SU-DHL-6 (cell line): ENCODE results near the gene SHISA5.
"Not testable (repeated sequence)": the region's sequence is repeated elsewhere in the genome, so short reads cannot be mapped to it uniquely, and the experiment has no call there.

ENCODE experiments used
- H2AFZ ChIP-seq: fragments of 200-600 bp; sonication (generic); 2 replicates; pipeline ENCODE4 v1.6.1; 2014; ENCODE audit warnings: low read depth, mild to moderate bottlenecking, moderate library complexity, mixed read lengths, antibody characterized with exemption, low read length; ENCODE audit not compliant: severe bottlenecking
- H3F3A ChIP-seq: fragments of 200-600 bp; shearing (Covaris generic); 2 replicates; pipeline ENCODE4 v1.6.0; 2016; ENCODE audit warnings: antibody characterized with exemption, mild to moderate bottlenecking; ENCODE audit not compliant: insufficient read depth
- H3K27ac ChIP-seq: fragments of 200-600 bp; sonication (generic); 2 replicates; pipeline ENCODE4 v1.5.1; 2016; ENCODE audit warnings: low read depth, mild to moderate bottlenecking, low read length, moderate library complexity, mixed read lengths
- H3K27me3 ChIP-seq: fragments of 200-600 bp; sonication (generic), shearing (Covaris generic); 2 replicates; pipeline ENCODE4 v1.6.0; 2014; ENCODE audit warnings: mild to moderate bottlenecking, low read length
- H3K36me3 ChIP-seq: fragments of 200-600 bp; sonication (generic); 2 replicates; pipeline ENCODE4 v1.6.1; 2014; ENCODE audit warnings: mild to moderate bottlenecking, low read length, mixed read lengths
- H3K4me2 ChIP-seq: fragments of 300-600, 200-600 bp; shearing (Covaris generic), sonication (generic); 2 replicates; pipeline ENCODE4 v1.6.0; 2014; ENCODE audit warnings: low read length, low read depth, mild to moderate bottlenecking; ENCODE audit not compliant: poor library complexity, severe bottlenecking
- H3K4me3 ChIP-seq: fragments of 200-600 bp; sonication (generic); 2 replicates; pipeline ENCODE4 v1.5.1; 2014; ENCODE audit warnings: antibody characterized with exemption, low read length, mild to moderate bottlenecking, mixed read lengths; ENCODE audit not compliant: insufficient read depth, poor library complexity, severe bottlenecking
- H3K79me2 ChIP-seq: fragments of 200-600 bp; sonication (generic); 2 replicates; pipeline ENCODE4 v1.6.1; 2014; ENCODE audit warnings: mild to moderate bottlenecking, low read length, moderate library complexity; ENCODE audit not compliant: insufficient read depth
- H3K9ac ChIP-seq: fragments of 200-600 bp; sonication (generic); 2 replicates; pipeline ENCODE4 v1.7.0; 2014; ENCODE audit warnings: mild to moderate bottlenecking, low read length
- H3K9me2 ChIP-seq: fragments of 200-600 bp; sonication (generic); replicated peaks from 2 replicates; pipeline ENCODE4 v1.6.1; 2014; ENCODE audit warnings: low read length; ENCODE audit not compliant: insufficient read depth
- H3K9me3 ChIP-seq: fragments of 200-600 bp; sonication (generic); 2 replicates; pipeline ENCODE4 v1.6.1; 2014; ENCODE audit warnings: low read length, mixed read lengths; ENCODE audit not compliant: insufficient read depth
- H4K20me1 ChIP-seq: fragments of 200-600 bp; sonication (generic); 2 replicates; pipeline ENCODE4 v1.6.1; 2014; ENCODE audit warnings: low read depth, mild to moderate bottlenecking, antibody characterized with exemption, low read length, moderate library complexity, mixed read lengths
- CTCF ChIP-seq: fragments of 200-600 bp; sonication (generic); IDR thresholded peaks from one replicate; pipeline ENCODE4 v1.5.1; 2017; ENCODE audit warnings: antibody characterized with exemption, mild to moderate bottlenecking, low read length, moderate library complexity; ENCODE audit not compliant: insufficient read depth, poor library complexity, severe bottlenecking
- EZH2phosphoT487 ChIP-seq: fragments of 200-600 bp; sonication (generic), shearing (Covaris generic); conservative IDR thresholded peaks from 2 replicates; pipeline ENCODE4 v1.6.1; 2018; ENCODE audit warnings: mild to moderate bottlenecking, antibody characterized with exemption, low read length, moderate library complexity, mixed read lengths

SHISA5 gene

GRCh38 chr3:48465237-48465530 is 38.8 kb downstream of the SHISA5 start:
- Histone ChIP-seq H3K27ac (peak overlapping the region; percentile 77; the same call in 1 of the 2 replicates), H3K4me2 (no peak overlapping the region), H3K9ac (no peak overlapping the region)

GRCh38 chr3:48464713-48465221 is 39.2 kb downstream of the SHISA5 start:
- Histone ChIP-seq H3K9me2 (no peaks in the 10 kb centered on the region), H3K79me2 (peaks cover 19% of the 10 kb centered on the region; the same call in 1 of the 2 replicates), H3K27me3 (no peaks in the 10 kb centered on the region), H3K4me2 (no peak overlapping the region), H3K36me3 (no peaks in the 10 kb centered on the region), H3K27ac (no peak overlapping the region), H4K20me1 (no peaks in the 10 kb centered on the region), H3F3A (peaks cover 6% of the 10 kb centered on the region; the same call in 1 of the 2 replicates), H3K4me3 (no peak overlapping the region), H3K9ac (no peak overlapping the region), H3K9me3 (no peaks in the 10 kb centered on the region), H2AFZ (no peak overlapping the region)
- TF ChIP-seq EZH2phosphoT487, result no peak
- no peak for TF ChIP-seq CTCF

More at GRCh38 chr3:48465237-48465530, 38.8 kb downstream of the SHISA5 start:
- no peak overlapping the region for H3K4me3 ChIP-seq
- H3K79me2 ChIP-seq, result peaks cover 19% of the 10 kb centered on the region; the same call in 1 of the 2 replicates
- H3K27me3 ChIP-seq, result no peaks in the 10 kb centered on the region
- H3K9me3 ChIP-seq, result no peaks in the 10 kb centered on the region
- H3F3A ChIP-seq, result peaks cover 9% of the 10 kb centered on the region; the same call in 1 of the 2 replicates
- H4K20me1 ChIP-seq, result no peaks in the 10 kb centered on the region
- TF ChIP-seq CTCF, result no peak
- TF ChIP-seq EZH2phosphoT487, result no peak
- no peaks in the 10 kb centered on the region for H3K9me2 ChIP-seq
- H3K36me3 ChIP-seq, result no peaks in the 10 kb centered on the region
- H2AFZ ChIP-seq, result no peak overlapping the region

GRCh38 chr3:48463703-48464102 is 40.3 kb downstream of the SHISA5 start:
- Histone ChIP-seq H2AFZ (no peak overlapping the region), H3K9me2 (no peaks in the 10 kb centered on the region), H3K9ac (no peak overlapping the region), H4K20me1 (no peaks in the 10 kb centered on the region), H3K36me3 (no peaks in the 10 kb centered on the region), H3K4me3 (no peak overlapping the region), H3F3A (peaks cover 6% of the 10 kb centered on the region; the same call in 1 of the 2 replicates), H3K4me2 (no peak overlapping the region), H3K79me2 (peaks cover 19% of the 10 kb centered on the region; the same call in 1 of the 2 replicates), H3K9me3 (no peaks in the 10 kb centered on the region), H3K27me3 (no peaks in the 10 kb centered on the region), H3K27ac (no peak overlapping the region)
- TF ChIP-seq CTCF (no peak), EZH2phosphoT487 (no peak)

GRCh38 chr3:48461767-48462166 is 42.2 kb downstream of the SHISA5 start:
- not testable (repeated sequence) for H3K27ac ChIP-seq, H3F3A ChIP-seq, H4K20me1 ChIP-seq, H3K9ac ChIP-seq, H3K9me3 ChIP-seq, H3K4me2 ChIP-seq, H3K4me3 ChIP-seq, H3K27me3 ChIP-seq, H3K9me2 ChIP-seq, H3K36me3 ChIP-seq, H2AFZ ChIP-seq, H3K79me2 ChIP-seq
